Measurements from ENCODE around the gene SH3GL2.

Gene SH3GL2

GRCh38 chr9:17725399-17726010 lies 146.6 kb downstream of the SH3GL2 start:
- no peak overlapping the region for H3K4me3 ChIP-seq (ENCODE audit: low read depth in 1 of 2, low read length in 2 of 2)
- no peaks in the 10 kb centered on the region for H4K20me1 ChIP-seq (ENCODE audit: insufficient read depth, low read length)
- H2AFZ ChIP-seq (ENCODE audit: low read depth, low read length) = no peak overlapping the region
- H3K9ac ChIP-seq (ENCODE audit: low read depth, low read length) = no peak overlapping the region
- no peaks in the 10 kb centered on the region for H3K9me3 ChIP-seq (ENCODE audit: insufficient read depth, low read length, severe bottlenecking)
- H3K27me3 ChIP-seq (ENCODE audit: insufficient read depth, low read length, poor library complexity) = no peaks in the 10 kb centered on the region
- H3K4me2 ChIP-seq (ENCODE audit: insufficient read depth, low read length) = no peak overlapping the region
- H3K36me3 ChIP-seq (ENCODE audit: insufficient read depth, low read length) = no peaks in the 10 kb centered on the region
- TF ChIP-seq EZH2 (IDR thresholded peaks at IDR 0.05; ENCODE audit: borderline replicate concordance, low read depth, low read length, severe bottlenecking) (no peak), CTCF (IDR thresholded peaks at IDR 0.05; ENCODE audit: borderline replicate concordance, extremely low read depth, low read length, poor library complexity, severe bottlenecking) (no peak)
- no peak for ATAC-seq (ENCODE audit: insufficient read depth, low read depth)
- H3K4me1 ChIP-seq (ENCODE audit: insufficient read depth, low read length) = peaks cover 6% of the 10 kb centered on the region; the same call in 1 of the 2 replicates
- no peak for DNase-seq
- H3K27ac ChIP-seq (ENCODE audit: low read length) = no peak overlapping the region
- no peaks in the 10 kb centered on the region for H3K79me2 ChIP-seq (ENCODE audit: insufficient read depth, low read length)

GRCh38 chr9:17726298-17726697 lies 147.4 kb downstream of the SH3GL2 start:
- Histone ChIP-seq H3K9ac (ENCODE audit: low read depth, low read length) (no peak overlapping the region), H2AFZ (ENCODE audit: low read depth, low read length) (no peak overlapping the region), H3K4me3 (ENCODE audit: low read depth in 1 of 2, low read length in 2 of 2) (no peak overlapping the region), H3K27ac (ENCODE audit: low read length) (no peak overlapping the region), H3K4me1 (ENCODE audit: insufficient read depth, low read length) (peaks cover 6% of the 10 kb centered on the region; the same call in 1 of the 2 replicates), H3K4me2 (ENCODE audit: insufficient read depth, low read length) (no peak overlapping the region), H3K9me3 (ENCODE audit: insufficient read depth, low read length, severe bottlenecking) (no peaks in the 10 kb centered on the region), H3K36me3 (ENCODE audit: insufficient read depth, low read length) (no peaks in the 10 kb centered on the region), H4K20me1 (ENCODE audit: insufficient read depth, low read length) (no peaks in the 10 kb centered on the region), H3K79me2 (ENCODE audit: insufficient read depth, low read length) (no peaks in the 10 kb centered on the region), H3K27me3 (ENCODE audit: insufficient read depth, low read length, poor library complexity) (no peaks in the 10 kb centered on the region)
- no peak for ATAC-seq (ENCODE audit: insufficient read depth, low read depth)
- TF ChIP-seq EZH2 (IDR thresholded peaks at IDR 0.05; ENCODE audit: borderline replicate concordance, low read depth, low read length, severe bottlenecking) (no peak), CTCF (IDR thresholded peaks at IDR 0.05; ENCODE audit: borderline replicate concordance, extremely low read depth, low read length, poor library complexity, severe bottlenecking) (no peak)
- DNase-seq = no peak

GRCh38 chr9:17730899-17731298 lies 152.0 kb downstream of the SH3GL2 start:
- no peak for DNase-seq
- Histone ChIP-seq H4K20me1 (ENCODE audit: insufficient read depth, low read length) (no peaks in the 10 kb centered on the region), H3K79me2 (ENCODE audit: insufficient read depth, low read length) (no peaks in the 10 kb centered on the region), H3K9ac (ENCODE audit: low read depth, low read length) (no peak overlapping the region), H3K4me2 (ENCODE audit: insufficient read depth, low read length) (no peak overlapping the region), H3K4me3 (ENCODE audit: low read depth in 1 of 2, low read length in 2 of 2) (no peak overlapping the region), H3K4me1 (ENCODE audit: insufficient read depth, low read length) (no peaks in the 10 kb centered on the region), H3K27ac (ENCODE audit: low read length) (no peak overlapping the region), H2AFZ (ENCODE audit: low read depth, low read length) (no peak overlapping the region), H3K36me3 (ENCODE audit: insufficient read depth, low read length) (no peaks in the 10 kb centered on the region), H3K9me3 (ENCODE audit: insufficient read depth, low read length, severe bottlenecking) (no peaks in the 10 kb centered on the region), H3K27me3 (ENCODE audit: insufficient read depth, low read length, poor library complexity) (no peaks in the 10 kb centered on the region)
- TF ChIP-seq CTCF (IDR thresholded peaks at IDR 0.05; ENCODE audit: borderline replicate concordance, extremely low read depth, low read length, poor library complexity, severe bottlenecking) = no peak
- no peak for TF ChIP-seq EZH2 (IDR thresholded peaks at IDR 0.05; ENCODE audit: borderline replicate concordance, low read depth, low read length, severe bottlenecking)
- no peak for ATAC-seq (ENCODE audit: insufficient read depth, low read depth)

Data from DND-41 (cell line).